Measurements from ENCODE around the gene DSC3.

The DSC3 gene

DNA sequence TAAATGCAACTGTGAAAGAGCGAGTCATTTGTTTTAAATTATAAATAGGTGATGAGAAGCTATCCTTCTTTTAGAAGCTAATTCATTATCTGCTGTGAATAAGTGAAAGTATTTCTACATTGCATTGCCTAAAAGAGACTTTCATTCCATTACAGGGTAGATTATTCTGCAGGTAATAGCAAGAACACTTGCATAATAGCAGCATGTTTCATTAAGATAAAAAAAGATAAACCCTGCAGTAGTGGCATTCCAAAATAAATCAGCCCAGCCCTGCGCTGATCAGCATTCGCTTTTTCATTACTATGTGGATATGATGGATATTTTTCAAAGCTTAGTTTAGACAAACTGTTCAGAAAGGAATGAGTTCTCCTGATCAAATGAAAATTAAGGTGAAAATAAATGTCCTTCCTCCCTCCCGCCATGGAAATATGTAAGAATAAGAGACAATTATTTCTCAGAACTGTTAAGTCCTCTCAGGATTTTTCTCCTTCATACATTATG, 72.8 kb downstream of the DSC3 start:
- DNase-seq = no peak

GRCh38 chr18:30967701-30968100, 74.8 kb downstream of the DSC3 start:
- no peak for DNase-seq

DNA sequence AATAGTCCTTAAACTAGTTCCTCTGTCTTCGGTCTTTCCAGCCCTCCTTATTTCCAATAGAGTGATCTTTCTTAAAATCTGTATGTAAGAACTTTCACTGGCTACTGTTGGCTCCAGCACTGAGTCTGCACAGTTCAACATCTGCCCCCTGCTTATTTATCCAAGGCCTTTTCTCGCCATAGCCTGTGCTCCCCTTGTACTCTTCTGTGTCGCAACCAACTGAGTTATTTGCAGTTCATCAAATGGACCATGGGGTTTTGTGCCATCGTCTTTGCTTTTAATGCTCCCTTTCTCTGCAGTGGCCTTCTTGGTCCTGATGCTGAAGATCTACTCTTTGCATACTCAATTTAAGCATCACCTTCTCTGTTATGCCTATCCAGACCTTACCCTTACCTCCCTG, 77.3 kb downstream of the DSC3 start:
- no peak for DNase-seq

DNA sequence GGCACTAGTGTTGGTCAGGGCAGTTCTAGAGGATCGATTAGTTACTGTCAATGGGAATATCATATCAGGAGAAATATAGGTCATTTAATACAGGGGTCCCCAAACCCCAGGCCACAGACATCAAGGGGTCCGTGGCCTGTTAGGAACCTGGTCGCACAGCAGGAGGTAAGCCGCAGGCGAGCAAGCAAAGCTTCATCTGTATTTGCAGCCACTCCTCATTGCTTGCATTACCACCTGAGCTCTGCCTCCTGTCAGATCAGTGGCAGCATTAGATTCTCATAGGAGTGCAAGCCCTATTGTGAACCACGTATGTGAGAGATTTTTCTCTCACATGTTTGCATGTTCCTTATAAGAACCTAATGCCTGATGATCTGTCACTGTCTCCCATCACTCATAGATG, 81.9 kb downstream of the DSC3 start:
- no peak for DNase-seq

- DNase-seq = no peak
Measured at GRCh38 chr18:30957066-30957465, 85.5 kb downstream of the DSC3 start.

GRCh38 chr18:30954262-30954661, 88.3 kb downstream of the DSC3 start:
- no peak for DNase-seq

- no peak for DNase-seq
Measured at GRCh38 chr18:30945761-30946160, 96.8 kb downstream of the DSC3 start.

- no peak for DNase-seq
Measured at GRCh38 chr18:30944773-30945417, 97.6 kb downstream of the DSC3 start.

- no peak for DNase-seq
Measured at GRCh38 chr18:30940952-30941539, 101.5 kb downstream of the DSC3 start.

Measured in effector CD4-positive, alpha-beta T cell (primary cell).